Left ventricle myocardium inferior (tissue), 1 donor: ENCODE results near the gene GABRG3. TPM values are rescaled to one million over a fixed set of nuclear protein-coding genes. Genes with fewer than 3 reads are reported as not detected.

Source experiments
- DNase-seq: peaks from one replicate; pipeline ENCODE4 v3.0.0-alpha.2; 2020
- H3K27ac ChIP-seq: fragments of 200-600 bp; replicated peaks from 2 replicates; pipeline ENCODE4 v1.8.0; 2021
- H3K27me3 ChIP-seq: fragments of 200-600 bp; 2 replicates; pipeline ENCODE4 v1.8.0; 2021; ENCODE audit warnings: low read depth
- H3K36me3 ChIP-seq: fragments of 200-600 bp; 2 replicates; pipeline ENCODE4 v1.8.0; 2021
- H3K4me1 ChIP-seq: fragments of 200-600 bp; 2 replicates; pipeline ENCODE4 v1.8.0; 2021
- H3K4me3 ChIP-seq: fragments of 200-600 bp; 2 replicates; pipeline ENCODE4 v1.8.0; 2021; ENCODE audit warnings: mild to moderate bottlenecking, moderate library complexity
- H3K9me3 ChIP-seq: fragments of 200-600 bp; replicated peaks from 2 replicates; pipeline ENCODE4 v1.8.0; 2021
- intact Hi-C: fragments of 100-400 bp; cut with micrococcal nuclease; formaldehyde crosslinking; loops from one replicate; pipeline ENCODE4 v1.11.0; 2022
- total RNA-seq: library from RNA; stranded (reverse); fragmentation: NEBNext Ultra II Directional; extraction: Animal tissue kit (Norgen Biotek cat#: 25700); gene quantifications from one replicate; pipeline ENCODE4 v1.2.1, GENCODE V29; 2021
- TF ChIP-seq, protein P1 (sequence below): fragments of 200-600 bp; IDR thresholded peaks from 2 replicates; pipeline ENCODE4 v1.8.0; 2021; ENCODE audit warnings: antibody characterized with exemption, mild to moderate bottlenecking, borderline replicate concordance
- donor health status: DM: no; HTN: yes; CAD: no; lungs with severe emphysema.

Gene GABRG3
- total RNA-seq, 1 donor from 2014 or later = not detected

DNA sequence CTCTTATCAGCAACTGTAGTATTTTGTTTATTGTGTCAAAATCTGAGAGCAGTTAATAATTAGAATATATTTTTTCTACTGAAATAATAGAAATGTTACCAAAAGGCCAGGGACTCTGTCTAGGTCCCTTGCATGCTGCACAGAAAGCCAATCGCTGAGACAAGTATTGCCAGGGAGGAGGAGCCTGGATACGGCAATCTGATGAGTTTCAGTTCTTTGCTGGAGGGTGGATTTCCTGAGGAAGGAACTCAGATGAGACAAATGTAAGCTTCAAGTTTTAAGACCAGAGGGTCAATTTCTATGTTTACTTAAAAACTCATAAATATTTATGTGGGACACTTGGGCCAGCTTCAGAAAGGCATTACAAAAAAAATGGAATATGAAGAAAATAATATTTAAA lies 252.2 kb downstream of the GABRG3 start:
- Histone ChIP-seq H3K27me3 (peaks cover 6% of the 10 kb centered on the region), H3K4me3 (no peak overlapping the region), H3K27ac (no peak overlapping the region), H3K4me1 (no peaks in the 10 kb centered on the region), H3K9me3 (peaks cover 7% of the 10 kb centered on the region), H3K36me3 (no peaks in the 10 kb centered on the region)
- no peak for DNase-seq
- intact Hi-C loops = no loop called here
- TF ChIP-seq, protein P1, sequence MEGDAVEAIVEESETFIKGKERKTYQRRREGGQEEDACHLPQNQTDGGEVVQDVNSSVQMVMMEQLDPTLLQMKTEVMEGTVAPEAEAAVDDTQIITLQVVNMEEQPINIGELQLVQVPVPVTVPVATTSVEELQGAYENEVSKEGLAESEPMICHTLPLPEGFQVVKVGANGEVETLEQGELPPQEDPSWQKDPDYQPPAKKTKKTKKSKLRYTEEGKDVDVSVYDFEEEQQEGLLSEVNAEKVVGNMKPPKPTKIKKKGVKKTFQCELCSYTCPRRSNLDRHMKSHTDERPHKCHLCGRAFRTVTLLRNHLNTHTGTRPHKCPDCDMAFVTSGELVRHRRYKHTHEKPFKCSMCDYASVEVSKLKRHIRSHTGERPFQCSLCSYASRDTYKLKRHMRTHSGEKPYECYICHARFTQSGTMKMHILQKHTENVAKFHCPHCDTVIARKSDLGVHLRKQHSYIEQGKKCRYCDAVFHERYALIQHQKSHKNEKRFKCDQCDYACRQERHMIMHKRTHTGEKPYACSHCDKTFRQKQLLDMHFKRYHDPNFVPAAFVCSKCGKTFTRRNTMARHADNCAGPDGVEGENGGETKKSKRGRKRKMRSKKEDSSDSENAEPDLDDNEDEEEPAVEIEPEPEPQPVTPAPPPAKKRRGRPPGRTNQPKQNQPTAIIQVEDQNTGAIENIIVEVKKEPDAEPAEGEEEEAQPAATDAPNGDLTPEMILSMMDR = no peak

DNA sequence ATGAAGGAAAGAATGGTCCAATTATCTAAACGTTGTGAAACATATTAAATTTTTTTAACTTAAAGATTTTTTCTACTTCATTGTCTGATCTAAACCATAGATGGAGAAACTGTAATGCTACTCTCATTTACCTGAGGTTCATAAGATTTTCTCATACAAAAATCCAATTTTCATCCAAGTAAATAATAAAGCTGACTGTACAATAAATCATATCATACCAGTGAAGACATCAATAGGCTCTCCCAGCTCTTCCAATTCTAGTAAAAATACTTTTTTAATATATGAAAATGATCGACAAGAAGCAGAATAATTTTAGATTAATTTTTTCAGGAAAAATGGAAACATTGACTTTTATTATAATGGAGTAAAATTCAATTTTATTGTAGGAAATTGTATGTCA lies 260.8 kb downstream of the GABRG3 start:
- Histone ChIP-seq H3K9me3 (peaks cover 23% of the 10 kb centered on the region), H3K4me1 (no peaks in the 10 kb centered on the region), H3K27ac (no peak overlapping the region), H3K27me3 (no peaks in the 10 kb centered on the region), H3K4me3 (no peak overlapping the region), H3K36me3 (no peaks in the 10 kb centered on the region)
- TF ChIP-seq, protein P1 = no peak
- intact Hi-C loops = no loop called here
- DNase-seq = no peak

- TF ChIP-seq, protein P1 = no peak
- Histone ChIP-seq H3K4me1 (no peaks in the 10 kb centered on the region), H3K4me3 (no peak overlapping the region), H3K27me3 (no peaks in the 10 kb centered on the region), H3K27ac (no peak overlapping the region), H3K36me3 (no peaks in the 10 kb centered on the region), H3K9me3 (peaks cover 19% of the 10 kb centered on the region)
- intact Hi-C loops = no loop called here
- DNase-seq = no peak
Measured at GRCh38 chr15:27232876-27233275, 261.9 kb downstream of the GABRG3 start.

- Histone ChIP-seq H3K36me3 (no peaks in the 10 kb centered on the region), H3K4me3 (no peak overlapping the region), H3K4me1 (no peaks in the 10 kb centered on the region), H3K27me3 (peaks cover 4% of the 10 kb centered on the region), H3K27ac (no peak overlapping the region), H3K9me3 (peaks cover 2% of the 10 kb centered on the region)
- intact Hi-C loops = no loop called here
- TF ChIP-seq, protein P1 = no peak
- no peak for DNase-seq
Measured at GRCh38 chr15:27234593-27234992, 263.6 kb downstream of the GABRG3 start.

GRCh38 chr15:27235161-27235560 lies 264.2 kb downstream of the GABRG3 start:
- H3K27ac ChIP-seq = no peak overlapping the region
- DNase-seq = no peak
- TF ChIP-seq, protein P1 = no peak
- H3K36me3 ChIP-seq = no peaks in the 10 kb centered on the region
- H3K4me3 ChIP-seq = no peak overlapping the region
- H3K9me3 ChIP-seq = no peaks in the 10 kb centered on the region
- no peaks in the 10 kb centered on the region for H3K4me1 ChIP-seq
- intact Hi-C loops = no loop called here
- peaks cover 4% of the 10 kb centered on the region for H3K27me3 ChIP-seq

DNA sequence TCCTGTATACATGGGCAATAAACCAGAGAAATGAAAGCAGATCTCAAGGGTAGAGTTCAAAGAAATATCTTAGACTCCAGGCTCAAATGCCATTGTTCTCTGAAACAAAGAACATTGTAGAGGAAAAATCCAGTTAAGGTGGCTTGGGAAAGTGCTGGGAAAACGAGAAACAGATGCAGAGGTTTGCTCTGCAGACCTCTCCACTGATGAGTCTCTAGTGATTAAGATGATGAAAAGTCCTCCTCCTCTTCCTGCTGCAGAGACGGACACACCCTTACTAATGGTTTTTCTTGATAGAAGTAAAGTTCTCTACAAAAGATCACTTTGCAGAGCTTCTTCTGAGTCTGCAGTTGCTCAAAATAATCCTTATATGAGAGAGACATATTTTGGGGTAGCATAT lies 264.7 kb downstream of the GABRG3 start:
- Histone ChIP-seq H3K36me3 (no peaks in the 10 kb centered on the region), H3K27ac (no peak overlapping the region), H3K4me1 (no peaks in the 10 kb centered on the region), H3K9me3 (no peaks in the 10 kb centered on the region), H3K27me3 (peaks cover 4% of the 10 kb centered on the region), H3K4me3 (no peak overlapping the region)
- no peak for DNase-seq
- TF ChIP-seq, protein P1 = no peak
- intact Hi-C loops = no loop called here
